ENCODE measurements around the gene SHC4. TPM values are rescaled to one million over a fixed set of nuclear protein-coding genes. Genes with fewer than 3 reads are reported as not detected.

The SHC4 gene
- polyA plus RNA-seq, 1 of the 3 experiments (the other 2 are of a cell fraction), result 1.6 TPM

- TF ChIP-seq GATA2 (CRISPR knock-in tag; IDR thresholded peaks at IDR 0.05) (no peak), RFX5 (IDR thresholded peaks at IDR 0.05; ENCODE audit: low read length) (no peak)
These were observed 98.2 kb downstream of the SHC4 start (continued) for GRCh38 chr15:48865370-48866079.

- H3K79me2 ChIP-seq (ENCODE audit: insufficient read depth), result no peaks in the 10 kb centered on the region
- DNase-seq, result no peak
- H3F3A ChIP-seq (replicated peaks; ENCODE audit: insufficient read depth), result peaks cover 12% of the 10 kb centered on the region
- H3K36me3 ChIP-seq (replicated peaks in 1 of 2; ENCODE audit: control insufficient read depth in 1 of 2, insufficient read depth in 2 of 2, low read length in 1 of 2), result no peaks in the 10 kb centered on the region
- H3K4me2 ChIP-seq, result no peak overlapping the region
- CTCF ChIA-PET, result interaction anchor here (1.0 to 4.1 kb wide), 22 partner anchors 8 to 1453 kb away, joined by 3 to 68 read pairs (median 12); partner anchors contain the start of genes COPS2, EID1 and SHC4
- H3K4me1 ChIP-seq (ENCODE audit: control insufficient read depth in 1 of 2, insufficient read depth in 2 of 2, low read depth in 1 of 2, low read length in 1 of 2), result peaks cover 0 to 36% of the 10 kb centered on the region in 2 experiments; a peak in 3 of 4 replicates
- WGBS (ENCODE audit: low lambda C conversion rate), result 83% methylated on average over 1 of the region's 1 CpG
- H3K9me3 ChIP-seq, result no peaks in the 10 kb centered on the region
- no peak for TF ChIP-seq EZH2phosphoT487 (IDR thresholded peaks at IDR 0.05; ENCODE audit: borderline replicate concordance, low read depth)
- no peak for TF ChIP-seq USF1 (IDR thresholded peaks at IDR 0.05; ENCODE audit: borderline replicate concordance, low read depth)
- TF ChIP-seq USF2 (IDR thresholded peaks at IDR 0.05; ENCODE audit: borderline replicate concordance, low read depth, low read length), result no peak
- TF ChIP-seq ELF1 (IDR thresholded peaks at IDR 0.05), result no peak
- TF ChIP-seq TEAD4 (IDR thresholded peaks at IDR 0.05; ENCODE audit: borderline replicate concordance, insufficient read depth), result no peak
- no peak for TF ChIP-seq NRF1 (IDR thresholded peaks at IDR 0.05; ENCODE audit: low read depth, low read length)
- no peak for TF ChIP-seq MXI1 (IDR thresholded peaks at IDR 0.05; ENCODE audit: low read depth, low read length)
- no peak for TF ChIP-seq IRF3 (IDR thresholded peaks at IDR 0.05; ENCODE audit: low read depth, low read length)
- no peak for TF ChIP-seq YY1 (IDR thresholded peaks at IDR 0.05; ENCODE audit: low read depth)
- TF ChIP-seq NFIC (IDR thresholded peaks at IDR 0.05; ENCODE audit: borderline replicate concordance), result no peak
- TF ChIP-seq JUND (IDR thresholded peaks at IDR 0.05), result no peak
- no peak for TF ChIP-seq POLR2AphosphoS5 (IDR thresholded peaks at IDR 0.05; ENCODE audit: low read depth, low read length)
- no peak for TF ChIP-seq ZBTB33 (IDR thresholded peaks at IDR 0.05; ENCODE audit: borderline replicate concordance, low read depth)
- TF ChIP-seq FOXJ3 (CRISPR knock-in tag; IDR thresholded peaks at IDR 0.05), result no peak
- no peak for TF ChIP-seq RAD21 (IDR thresholded peaks at IDR 0.05; ENCODE audit: low read length)
- H3K27ac ChIP-seq (ENCODE audit: low read depth in 2 of 2, low read length in 1 of 2), result no peak overlapping the region
- no peaks in the 10 kb centered on the region for H3K27me3 ChIP-seq (ENCODE audit: insufficient read depth)
- H3K9me2 ChIP-seq, result no peaks in the 10 kb centered on the region
- H2AFZ ChIP-seq (ENCODE audit: low read depth), result no peak overlapping the region; the same call in 1 of the 2 replicates
- H3K9ac ChIP-seq, result no peak overlapping the region
- POLR2A ChIA-PET, result interaction anchor here (1.1 kb wide), 1 partner anchor 15 kb away, joined by 3 read pairs; the partner anchor contains the start of gene EID1
- no peaks in the 10 kb centered on the region for H4K20me1 ChIP-seq (ENCODE audit: insufficient read depth)
- H3K4me3 ChIP-seq (ENCODE audit: low read depth in 2 of 2, low read length in 1 of 2), result no peak overlapping the region
These were observed 101.0 kb downstream of the SHC4 start for GRCh38 chr15:48862705-48863104.
